22Rv1 (cell line): ENCODE measurements around the gene TMEM255A.

Experiments used
- H3K27ac ChIP-seq: fragments of 450-650 bp; 2 replicates; pipeline ENCODE4 v1.5.1; 2017
- ZFX ChIP-seq: fragments of 450-650 bp; IDR thresholded peaks from 2 replicates; pipeline ENCODE4 v1.6.1; 2017; ENCODE audit warnings: antibody characterized with exemption, borderline replicate concordance
- TF ChIP-seq, protein P1 (sequence below): fragments of 450-650 bp; IDR thresholded peaks from 2 replicates; pipeline ENCODE4 v1.5.1; 2017; ENCODE audit warnings: mild to moderate bottlenecking

TMEM255A gene

DNA sequence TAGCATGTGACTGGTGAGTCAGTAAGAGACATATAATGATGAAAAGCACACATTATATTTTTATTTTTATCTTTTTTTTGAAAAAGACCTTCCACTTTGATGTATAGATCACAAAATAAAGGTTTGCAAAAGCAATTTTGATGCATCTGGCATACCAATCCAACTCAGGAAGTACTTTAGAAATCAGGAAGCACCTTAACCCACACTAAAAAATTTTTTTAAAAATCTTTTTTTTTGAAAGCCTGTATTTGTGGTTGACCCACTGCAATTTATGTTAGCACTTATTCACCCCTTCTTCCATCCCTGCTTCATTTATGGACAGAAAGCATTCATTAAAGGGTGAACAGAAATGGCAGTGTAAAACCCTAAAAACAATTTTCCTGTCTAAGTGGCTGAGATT, 16.6 kb downstream of the TMEM255A start:
- no peak overlapping the region for H3K27ac ChIP-seq
- no peak for TF ChIP-seq ZFX
- TF ChIP-seq, protein P1, sequence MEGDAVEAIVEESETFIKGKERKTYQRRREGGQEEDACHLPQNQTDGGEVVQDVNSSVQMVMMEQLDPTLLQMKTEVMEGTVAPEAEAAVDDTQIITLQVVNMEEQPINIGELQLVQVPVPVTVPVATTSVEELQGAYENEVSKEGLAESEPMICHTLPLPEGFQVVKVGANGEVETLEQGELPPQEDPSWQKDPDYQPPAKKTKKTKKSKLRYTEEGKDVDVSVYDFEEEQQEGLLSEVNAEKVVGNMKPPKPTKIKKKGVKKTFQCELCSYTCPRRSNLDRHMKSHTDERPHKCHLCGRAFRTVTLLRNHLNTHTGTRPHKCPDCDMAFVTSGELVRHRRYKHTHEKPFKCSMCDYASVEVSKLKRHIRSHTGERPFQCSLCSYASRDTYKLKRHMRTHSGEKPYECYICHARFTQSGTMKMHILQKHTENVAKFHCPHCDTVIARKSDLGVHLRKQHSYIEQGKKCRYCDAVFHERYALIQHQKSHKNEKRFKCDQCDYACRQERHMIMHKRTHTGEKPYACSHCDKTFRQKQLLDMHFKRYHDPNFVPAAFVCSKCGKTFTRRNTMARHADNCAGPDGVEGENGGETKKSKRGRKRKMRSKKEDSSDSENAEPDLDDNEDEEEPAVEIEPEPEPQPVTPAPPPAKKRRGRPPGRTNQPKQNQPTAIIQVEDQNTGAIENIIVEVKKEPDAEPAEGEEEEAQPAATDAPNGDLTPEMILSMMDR = no peak

- TF ChIP-seq, protein P1 = no peak
- no peak for TF ChIP-seq ZFX
- no peak overlapping the region for H3K27ac ChIP-seq
Measured at GRCh38 chrX:120293015-120293414, 18.2 kb downstream of the TMEM255A start.

DNA sequence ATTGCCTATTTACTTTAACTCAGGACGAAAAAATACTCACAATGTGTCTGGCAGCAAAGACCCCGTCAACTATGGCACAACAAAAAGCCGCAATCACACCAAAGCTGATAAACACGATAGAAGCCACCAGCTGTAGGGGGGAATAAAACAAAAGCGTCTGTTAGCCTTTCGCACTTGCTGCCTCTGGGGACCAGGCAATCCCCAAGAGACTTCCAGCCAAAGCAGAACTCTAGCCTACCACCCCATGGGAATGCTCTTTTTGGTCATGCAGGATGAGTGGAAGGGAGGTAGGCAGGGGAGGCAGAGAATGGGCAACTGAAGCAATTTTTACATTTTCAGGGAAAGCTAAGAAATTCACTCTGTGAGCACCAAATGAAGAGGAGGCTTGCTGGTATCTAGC, 20.1 kb downstream of the TMEM255A start:
- no peak overlapping the region for H3K27ac ChIP-seq
- no peak for TF ChIP-seq ZFX
- TF ChIP-seq, protein P1 = no peak

DNA sequence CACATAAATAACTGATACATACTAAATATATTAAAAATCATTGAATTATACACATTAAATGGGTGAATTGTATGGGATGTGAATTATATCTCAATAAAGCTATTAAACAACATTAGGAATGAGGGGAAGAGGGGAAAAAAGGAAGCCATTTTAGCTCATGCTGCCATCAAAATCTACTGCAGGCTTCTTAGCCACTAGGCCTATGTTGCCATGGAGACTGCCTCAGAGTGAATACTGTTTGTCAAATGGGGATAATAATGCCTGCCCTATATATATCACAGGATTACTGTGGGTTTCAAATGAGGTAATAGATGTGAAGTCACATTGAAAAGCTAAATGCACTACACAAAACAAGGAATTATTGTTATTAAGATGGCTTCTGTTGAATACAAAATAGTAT, 21.2 kb downstream of the TMEM255A start:
- no peak overlapping the region for H3K27ac ChIP-seq

DNA sequence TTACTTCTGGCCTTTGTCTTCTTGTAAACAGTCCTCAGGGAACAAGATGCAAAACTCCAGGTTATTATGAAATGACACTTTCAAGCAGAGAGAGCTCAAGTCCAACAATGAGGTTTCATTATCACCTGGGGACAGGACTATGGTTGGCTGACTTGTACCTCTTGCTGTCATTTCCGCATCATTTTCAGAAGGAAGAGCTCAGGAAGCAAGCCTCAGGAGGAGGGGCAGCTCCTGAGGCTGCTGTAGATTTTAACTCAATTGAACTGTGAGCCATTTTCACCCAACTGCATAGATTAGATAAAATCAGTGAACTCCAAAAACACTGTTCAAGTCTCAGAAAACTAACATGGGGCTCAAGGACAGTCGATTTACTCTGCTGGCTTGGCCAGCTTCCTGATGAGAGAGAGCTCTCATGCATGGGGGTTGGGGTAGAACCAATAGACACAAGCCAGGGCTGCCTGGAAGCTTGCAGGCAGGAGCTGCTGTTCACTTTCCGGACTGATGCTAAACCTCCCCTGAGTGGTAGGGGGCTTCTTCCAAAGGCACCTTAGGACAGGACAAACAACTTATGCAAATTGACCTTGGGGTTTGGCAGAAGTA, 23.6 kb downstream of the TMEM255A start:
- TF ChIP-seq ZFX = no peak
- TF ChIP-seq, protein P1 = no peak
- H3K27ac ChIP-seq = no peak overlapping the region

More for the DNA sequence above, 21.2 kb downstream of the TMEM255A start:
- TF ChIP-seq, protein P1 = no peak
- no peak for TF ChIP-seq ZFX

- H3K27ac ChIP-seq = no peak overlapping the region
- TF ChIP-seq, protein P1 = no peak
- TF ChIP-seq ZFX = no peak
Measured at GRCh38 chrX:120286733-120287512, 24.3 kb downstream of the TMEM255A start.

- H3K27ac ChIP-seq = no peak overlapping the region
- TF ChIP-seq, protein P1 = no peak
- TF ChIP-seq ZFX = no peak
Measured at GRCh38 chrX:120282697-120283096, 28.6 kb downstream of the TMEM255A start.
